Fibroblast of upper back skin (primary cell): ENCODE measurements around the gene ZFYVE19.
"Not testable (repeated sequence)": the region's sequence is repeated elsewhere in the genome, so short reads cannot be mapped to it uniquely, and the experiment has no call there.

ENCODE experiments used
- DNase-seq: peaks from one replicate; pipeline ENCODE4 v3.0.0-alpha.2; 2013

The ZFYVE19 gene

GRCh38 chr15:40853241-40853890 is 46.5 kb downstream of the ZFYVE19 start:
- DNase-seq, result no peak

- no peak for DNase-seq
Observed at GRCh38 chr15:40854161-40854560, 47.3 kb downstream of the ZFYVE19 start.

GRCh38 chr15:40855706-40856234 is 48.9 kb downstream of the ZFYVE19 start:
- no peak for DNase-seq

- DNase-seq, result no peak
Observed at GRCh38 chr15:40856746-40857145, 49.9 kb downstream of the ZFYVE19 start.

- peak; percentile 67 for DNase-seq
Observed at GRCh38 chr15:40857601-40858341, 50.9 kb downstream of the ZFYVE19 start.

- no peak for DNase-seq
Observed at GRCh38 chr15:40858706-40859105, 51.8 kb downstream of the ZFYVE19 start.

- peak; percentile 60 for DNase-seq
Observed at GRCh38 chr15:40859206-40859851, 52.4 kb downstream of the ZFYVE19 start.

GRCh38 chr15:40861147-40861546 is 54.3 kb downstream of the ZFYVE19 start:
- DNase-seq, result not testable (repeated sequence)

GRCh38 chr15:40863660-40864270 is 56.9 kb downstream of the ZFYVE19 start:
- DNase-seq, result no peak
